Activated CD4-positive, alpha-beta T cell treated with anti-CD3 and anti-CD28 coated beads, Interleukin-2, amount 50 U/mL, for 24 hours (primary cell): Measurements from ENCODE around the gene SDC4.

Experiments used
- DNase-seq, 2 donors: peaks; one replicate each; pipeline ENCODE4 v3.0.0-alpha.2; 2020; ENCODE audit warnings: low read depth in 1 of 2, low spot score in 1 of 2

The SDC4 gene

DNA sequence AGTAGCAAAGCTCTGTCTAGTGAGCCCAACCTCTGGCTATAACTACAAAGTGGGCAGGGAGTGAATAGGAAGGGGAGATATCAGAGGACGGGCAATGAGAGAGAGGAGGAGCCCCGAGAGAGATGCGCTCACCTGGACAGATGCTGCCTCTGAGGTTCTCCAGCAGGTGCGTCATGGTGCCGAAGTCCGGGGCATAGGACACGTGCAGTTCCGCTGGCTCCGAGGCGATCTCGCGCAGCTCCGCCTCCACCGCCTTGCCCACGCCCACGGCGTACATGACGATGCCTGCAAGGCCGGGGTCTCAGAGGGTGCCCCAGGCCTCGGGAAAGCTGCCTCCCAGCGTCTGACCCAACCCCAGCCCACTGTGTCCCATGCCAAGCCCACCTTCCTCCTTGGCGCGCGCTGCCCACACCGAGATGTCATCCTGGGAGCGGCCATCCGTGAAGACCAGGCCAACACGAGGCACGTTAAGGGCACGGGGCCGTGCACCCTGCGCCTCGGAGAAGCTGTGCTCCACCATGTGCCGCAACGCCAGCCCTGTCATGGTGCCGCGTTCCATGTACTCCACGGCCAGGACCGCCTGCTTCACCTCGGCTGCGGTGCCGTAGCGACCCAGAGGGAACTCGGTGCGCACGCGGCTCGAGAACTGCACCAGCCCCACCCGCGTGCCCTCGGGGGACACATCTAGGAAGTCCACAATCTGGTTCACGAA lies 50.3 kb downstream of the SDC4 start:
- no peak for DNase-seq

DNA sequence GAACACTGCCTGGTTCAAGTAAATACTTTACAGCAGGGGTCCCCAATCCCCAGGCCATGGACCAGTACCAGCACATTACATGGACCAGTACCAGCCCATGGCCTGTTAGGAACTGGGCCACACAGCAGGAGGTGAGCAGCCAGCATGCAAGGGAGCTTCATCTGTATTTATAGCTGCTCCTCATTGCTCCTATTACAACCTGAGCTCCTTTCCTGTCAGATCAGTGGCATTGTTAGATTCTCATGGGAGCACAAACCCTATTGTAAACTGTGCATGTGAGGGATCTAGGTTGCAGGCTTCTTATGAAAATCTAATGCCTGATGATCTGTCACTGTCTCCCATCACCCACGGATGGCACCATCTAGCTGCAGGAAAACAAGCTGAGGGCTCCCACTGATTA lies 53.6 kb downstream of the SDC4 start:
- no peak for DNase-seq

DNA sequence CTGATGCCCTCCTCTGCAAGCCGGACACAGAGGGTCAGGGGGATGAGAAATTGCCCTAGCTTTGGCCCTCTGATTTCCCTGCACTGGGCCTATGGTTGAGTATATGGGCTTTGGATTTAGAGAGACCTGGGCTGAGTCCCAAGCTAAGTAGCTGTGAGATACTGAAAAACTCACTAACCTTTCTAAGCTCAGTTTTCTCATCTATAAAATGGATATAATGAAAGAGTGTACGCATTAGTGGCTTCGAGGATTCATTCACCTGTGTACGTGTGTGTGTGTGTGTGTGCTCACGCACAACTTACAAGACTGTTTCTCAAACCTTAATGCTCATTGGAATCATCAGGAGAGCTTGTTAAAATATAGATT lies 54.2 kb downstream of the SDC4 start:
- no peak for DNase-seq

DNA sequence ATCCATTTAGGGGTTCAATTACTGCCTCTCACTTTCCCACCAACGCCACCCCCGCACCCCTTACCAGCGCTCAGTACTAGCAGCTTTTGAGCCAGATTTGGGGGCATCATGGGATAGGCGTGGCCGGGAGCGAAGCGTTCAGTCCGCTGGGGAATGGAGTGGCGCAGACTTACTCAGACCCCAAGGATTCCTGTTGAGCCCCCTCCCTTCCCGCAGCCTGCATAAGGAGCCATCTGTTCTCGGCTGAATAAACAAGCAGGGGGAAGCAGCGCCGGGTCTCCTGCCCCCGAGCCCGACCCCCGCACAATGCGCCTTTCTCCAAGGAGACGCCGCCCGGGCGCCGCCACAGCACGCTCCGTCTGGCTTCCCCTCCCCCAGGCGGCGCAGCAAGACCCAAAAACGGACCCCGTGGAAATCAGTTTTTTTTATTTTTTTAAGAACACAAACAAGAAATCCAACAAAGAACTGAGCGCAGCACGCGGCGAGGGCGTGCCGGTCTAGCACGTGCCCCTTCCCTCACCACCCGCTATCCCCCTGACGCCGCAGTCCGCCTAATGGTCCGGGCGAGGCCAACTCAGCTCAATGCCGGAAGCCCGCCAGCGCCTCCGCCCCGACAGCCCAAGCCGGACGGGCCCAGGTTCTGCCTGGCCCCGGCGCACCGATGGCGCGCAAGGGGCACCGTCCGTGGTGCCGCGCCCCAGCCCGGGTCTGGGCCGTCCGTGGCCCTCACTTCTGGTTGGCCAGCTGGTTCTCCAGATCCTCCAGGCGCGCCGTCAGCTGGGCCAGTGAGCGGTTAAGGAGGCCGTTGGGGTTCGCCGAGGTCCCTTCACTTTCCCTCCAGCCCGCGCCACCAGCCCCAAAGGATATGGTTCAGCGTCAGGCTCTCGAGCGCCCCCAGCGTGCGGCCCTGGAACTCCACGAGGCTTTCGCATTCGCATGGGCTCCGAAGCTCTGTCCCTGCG lies 54.9 kb downstream of the SDC4 start:
- peak; percentile 76 to 77 for DNase-seq

DNA sequence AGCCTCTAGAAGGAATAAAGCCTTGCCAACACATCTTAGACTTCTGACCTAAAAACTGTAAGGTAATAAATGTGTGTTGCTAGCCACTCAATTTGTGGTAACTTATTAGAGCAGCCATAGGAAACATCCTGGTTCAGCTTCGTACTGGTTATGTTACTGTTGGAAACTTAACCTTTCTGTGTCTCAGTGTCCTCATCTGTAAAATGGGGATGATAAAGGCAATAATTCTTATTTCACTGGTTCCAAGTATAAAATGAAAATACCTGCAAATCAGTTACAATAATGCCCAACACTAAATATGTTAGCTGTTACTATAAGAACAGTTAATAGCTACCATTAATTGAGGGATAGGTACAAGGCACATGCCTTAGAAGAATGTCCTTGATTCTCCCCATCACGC lies 55.9 kb downstream of the SDC4 start:
- DNase-seq = no peak

DNA sequence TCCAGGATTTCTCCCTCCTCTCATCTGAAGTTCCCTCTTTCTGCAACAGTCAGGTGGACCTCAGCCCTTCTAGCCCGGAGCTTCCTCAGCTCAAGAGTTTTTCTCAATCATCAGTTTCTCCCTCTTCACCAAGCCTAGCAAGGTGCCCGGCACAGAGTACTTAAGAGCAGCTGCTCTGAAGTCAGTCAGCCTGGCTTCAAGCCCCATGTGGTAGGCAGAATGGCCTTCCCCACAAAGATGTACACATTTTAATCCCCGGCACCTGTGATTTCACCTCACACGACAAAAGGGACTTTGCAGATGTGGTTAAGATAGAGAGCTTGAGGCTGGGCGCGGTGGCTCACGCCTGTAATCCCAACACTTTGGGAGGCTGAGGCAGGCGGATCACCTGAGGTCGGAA lies 56.7 kb downstream of the SDC4 start:
- no peak for DNase-seq

DNA sequence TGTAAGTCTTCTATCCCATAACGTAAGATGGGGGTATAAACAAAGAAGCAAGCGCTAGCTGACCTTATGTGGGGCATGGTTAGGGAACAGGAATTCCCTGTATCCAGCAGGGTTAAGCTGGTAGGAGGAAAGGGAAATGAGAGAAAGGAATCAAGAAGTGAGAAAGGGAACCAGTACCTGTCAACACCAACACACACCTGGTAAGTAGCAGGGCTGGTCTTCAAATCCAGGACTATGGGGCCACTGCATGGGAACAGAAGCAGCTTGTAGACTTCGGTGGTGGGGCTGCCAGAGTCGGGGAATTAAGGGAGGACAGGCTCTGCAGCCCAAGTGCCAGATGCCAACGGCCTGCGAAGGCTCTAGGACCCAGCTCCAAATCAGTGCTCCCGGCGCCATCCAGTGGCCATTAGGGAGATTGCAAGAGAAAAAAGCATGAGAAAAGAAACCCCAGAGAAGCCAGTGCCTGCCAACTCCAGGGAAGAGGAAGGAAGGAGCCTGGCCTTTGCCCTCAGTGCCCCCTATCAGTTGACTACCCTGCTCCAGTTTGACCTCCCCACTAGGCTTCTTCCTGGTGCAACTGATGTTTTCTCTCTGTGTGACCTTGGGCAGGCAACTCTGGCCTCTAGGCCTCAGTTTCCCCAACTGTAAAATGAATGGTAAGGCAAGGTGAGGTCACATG lies 57.4 kb downstream of the SDC4 start:
- DNase-seq = peak; percentile 26 to 63

DNA sequence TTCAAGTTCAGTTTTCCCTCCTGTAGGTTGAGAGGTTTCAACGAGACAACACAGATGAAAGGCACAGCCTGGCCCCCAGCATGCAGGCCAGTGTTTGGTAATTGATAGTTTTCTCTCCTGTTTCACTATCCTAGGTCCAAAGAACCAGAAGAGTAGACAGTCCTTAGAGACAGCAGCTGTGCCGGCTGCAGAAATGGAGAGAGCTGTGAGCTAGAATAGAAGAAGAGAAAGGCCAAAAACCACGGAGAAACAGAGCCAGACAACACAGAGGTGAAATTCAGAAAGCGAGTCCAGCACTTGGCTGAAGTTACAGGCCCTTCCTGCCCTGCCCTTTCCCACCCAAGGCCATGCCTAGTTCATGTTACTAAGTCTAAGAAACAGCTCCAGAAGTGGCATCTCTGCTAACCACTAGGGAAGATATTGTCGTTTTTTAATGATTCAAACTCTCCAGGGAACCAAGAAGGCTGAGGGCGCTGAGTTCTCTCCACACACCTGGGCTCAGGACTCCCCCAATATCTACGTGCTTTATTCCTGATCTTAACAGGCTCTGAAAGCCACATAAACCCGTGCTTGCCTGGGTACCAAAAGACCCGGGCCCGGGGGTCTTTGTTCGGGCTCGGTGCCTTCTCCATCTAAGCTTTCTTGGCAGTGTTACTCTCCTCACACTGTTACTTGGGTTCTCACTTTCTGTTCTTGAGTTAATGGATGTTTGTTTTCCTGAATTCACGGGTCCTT lies 58.1 kb downstream of the SDC4 start:
- no peak for DNase-seq

DNA sequence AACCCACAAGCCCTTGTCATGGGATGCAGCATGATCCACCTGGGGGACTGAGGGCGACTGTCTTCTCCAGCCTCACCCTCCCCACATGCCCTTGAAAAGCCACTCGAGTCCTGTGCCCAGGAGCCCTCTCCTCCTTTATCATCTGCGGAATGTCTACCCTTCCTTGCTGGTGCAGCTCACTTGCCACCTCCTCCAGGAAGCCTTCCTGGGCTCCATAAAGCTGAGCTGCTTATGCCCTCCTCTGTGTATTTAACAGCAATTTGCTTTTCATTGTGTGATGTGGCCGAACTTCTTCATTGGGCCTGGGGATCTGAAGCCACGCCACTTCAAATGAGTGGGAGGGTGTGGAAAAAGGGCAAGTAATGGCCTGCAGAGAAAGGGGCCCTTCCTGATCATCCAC lies 59.4 kb downstream of the SDC4 start:
- DNase-seq = no peak

DNA sequence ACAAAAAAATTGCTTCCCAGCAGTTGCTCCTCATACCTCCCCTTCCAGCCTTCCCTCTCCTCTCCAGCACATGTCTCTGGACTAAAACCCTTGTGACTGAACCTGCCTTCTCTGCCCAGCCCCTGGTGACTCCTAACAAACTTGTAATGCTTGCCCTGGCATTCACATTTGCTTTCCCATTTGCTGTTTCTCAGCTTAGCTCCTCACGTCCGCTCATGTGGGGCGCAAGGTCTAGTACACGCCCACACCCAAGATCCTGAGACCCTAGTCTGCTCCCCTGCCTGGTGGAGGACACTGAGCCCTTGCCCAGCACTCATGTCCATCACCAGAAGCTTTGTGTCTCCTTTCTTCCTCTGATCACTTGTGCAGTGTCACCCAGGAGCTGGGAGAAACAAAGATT lies 59.8 kb downstream of the SDC4 start:
- no peak for DNase-seq

DNA sequence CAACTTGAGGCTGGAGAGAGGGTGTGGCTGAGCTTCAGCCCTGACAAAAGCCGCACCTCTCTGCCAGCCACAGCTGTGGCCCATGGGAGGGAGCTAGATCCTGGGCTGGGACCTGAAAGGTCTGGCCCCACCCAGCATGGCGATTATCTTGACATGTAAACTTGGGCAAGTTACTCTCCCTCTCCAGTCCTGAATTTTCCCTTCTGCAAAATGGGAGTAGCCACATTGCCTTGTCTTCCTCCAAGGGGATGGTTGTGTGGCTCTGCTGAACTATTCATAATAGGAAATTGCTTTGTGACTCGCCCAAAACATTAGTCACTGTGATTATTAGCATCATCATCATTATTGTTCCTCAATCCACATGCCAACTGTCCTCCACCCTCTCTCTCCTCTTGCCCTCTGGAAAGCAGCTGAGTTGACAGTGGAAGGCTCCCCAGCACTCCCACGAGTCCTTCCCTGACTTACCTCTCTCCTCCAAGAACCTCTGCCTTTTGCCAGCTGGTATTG lies 64.6 kb downstream of the SDC4 start:
- DNase-seq = no peak

DNA sequence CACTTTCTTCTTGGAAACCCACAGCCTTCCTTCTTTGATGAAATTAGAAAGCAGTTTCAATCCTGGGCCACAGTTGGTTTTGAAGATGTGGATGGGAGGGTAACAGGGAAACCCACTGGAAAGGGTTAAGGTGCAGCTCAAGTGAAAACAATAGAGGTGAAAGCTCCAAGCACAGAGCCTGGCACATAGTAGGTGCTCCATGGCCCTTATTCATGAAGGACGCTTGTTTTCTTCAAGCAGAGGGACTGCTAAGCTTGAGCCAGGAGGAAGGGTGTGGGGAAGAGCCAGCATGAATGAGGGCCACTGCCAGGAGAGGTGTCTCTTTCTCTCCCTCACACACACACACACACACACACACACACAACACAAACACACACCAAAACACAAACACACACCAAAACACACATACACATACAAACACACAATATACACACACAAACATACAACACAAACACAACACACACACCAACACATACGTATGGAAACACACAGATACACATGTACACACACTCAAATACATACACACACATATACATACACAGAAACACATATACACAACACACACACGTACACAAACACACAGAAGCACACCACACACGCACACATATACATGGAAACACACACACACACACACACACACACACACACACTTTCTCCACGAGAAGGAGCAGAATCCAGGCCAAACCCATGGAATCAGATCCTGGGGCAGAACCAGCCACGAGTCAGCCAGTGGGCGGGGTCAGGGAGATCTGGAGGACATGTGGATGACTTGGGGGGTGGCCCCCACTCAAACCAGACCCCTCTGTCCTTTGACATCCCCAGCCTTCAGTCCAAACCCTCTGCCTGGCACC lies 65.3 kb downstream of the SDC4 start:
- DNase-seq = no peak

DNA sequence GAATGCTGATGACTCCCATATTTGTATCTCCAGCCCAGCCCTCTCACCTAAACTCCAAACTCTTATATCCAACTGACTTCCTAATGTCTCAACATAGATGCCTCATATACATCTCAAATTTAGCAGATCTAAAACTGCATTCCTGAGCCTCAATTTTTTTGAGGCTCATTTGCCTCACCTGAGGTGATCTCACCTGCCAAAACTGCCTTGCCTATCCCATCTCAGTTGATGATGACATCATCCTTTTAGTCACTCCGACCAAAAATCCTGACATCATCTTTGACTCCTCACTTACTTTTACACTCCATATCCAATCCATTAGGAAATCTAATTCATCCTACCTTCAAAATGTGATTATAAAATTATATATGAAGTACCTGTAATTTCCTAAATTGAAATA lies 68.2 kb downstream of the SDC4 start:
- DNase-seq = no peak

DNA sequence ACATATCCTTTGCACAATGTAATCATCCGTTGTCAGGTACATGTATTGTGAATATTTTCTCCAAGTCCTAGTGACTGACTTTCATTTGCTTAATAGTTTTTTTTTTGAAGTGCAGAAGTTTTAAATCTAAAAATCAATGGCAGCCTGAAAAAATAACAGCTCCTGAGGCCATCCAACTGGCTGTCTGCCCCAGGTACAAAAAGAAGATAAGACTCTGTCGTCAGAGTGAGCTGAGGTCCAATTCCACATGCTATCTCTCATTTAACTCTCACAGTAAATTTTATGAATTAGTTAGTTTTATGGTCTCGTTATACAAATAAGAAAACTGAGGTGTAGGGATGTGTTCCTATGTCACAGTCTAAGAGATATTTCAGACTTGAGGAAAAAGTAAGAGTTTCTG lies 72.9 kb downstream of the SDC4 start:
- no peak for DNase-seq
